Mucosa of stomach (tissue), 1 donor: Measurements from ENCODE around the gene NCK1.
"Not testable (repeated sequence)": the region's sequence is repeated elsewhere in the genome, so short reads cannot be mapped to it uniquely, and the experiment has no call there.

ENCODE experiments used
- H3K27me3 ChIP-seq: one replicate; pipeline ENCODE4 v1.7.0; 2013; ENCODE audit warnings: mild to moderate bottlenecking, low read length; ENCODE audit not compliant: control insufficient read depth, insufficient read depth
- H3K36me3 ChIP-seq: one replicate; pipeline ENCODE4 v1.7.0; 2013; ENCODE audit warnings: low read length; ENCODE audit not compliant: control insufficient read depth, insufficient read depth
- H3K4me1 ChIP-seq: one replicate; pipeline ENCODE4 v1.7.0; 2013; ENCODE audit warnings: mild to moderate bottlenecking, low read length; ENCODE audit not compliant: control insufficient read depth, insufficient read depth
- H3K4me3 ChIP-seq: one replicate; pipeline ENCODE4 v1.7.0; 2013; ENCODE audit warnings: low read length
- H3K9ac ChIP-seq: one replicate; pipeline ENCODE4 v1.7.0; 2013; ENCODE audit warnings: mild to moderate bottlenecking, low read length, moderate library complexity
- H3K9me3 ChIP-seq: one replicate; pipeline ENCODE4 v1.7.0; 2013; ENCODE audit warnings: mild to moderate bottlenecking, low read length, moderate library complexity; ENCODE audit not compliant: control insufficient read depth
- donor health status: Pancreatic carcinoma.

NCK1 gene

GRCh38 chr3:136984837-136985236 lies 122.8 kb downstream of the NCK1 start:
- H3K9ac ChIP-seq, result no peak overlapping the region
- no peaks in the 10 kb centered on the region for H3K9me3 ChIP-seq
- no peaks in the 10 kb centered on the region for H3K36me3 ChIP-seq
- no peak overlapping the region for H3K4me3 ChIP-seq
- no peaks in the 10 kb centered on the region for H3K27me3 ChIP-seq
- H3K4me1 ChIP-seq, result no peaks in the 10 kb centered on the region

GRCh38 chr3:136987398-136987980 lies 125.5 kb downstream of the NCK1 start:
- not testable (repeated sequence) for H3K9ac ChIP-seq, H3K27me3 ChIP-seq, H3K4me1 ChIP-seq, H3K36me3 ChIP-seq, H3K4me3 ChIP-seq, H3K9me3 ChIP-seq

- no peak overlapping the region for H3K4me3 ChIP-seq
- no peaks in the 10 kb centered on the region for H3K36me3 ChIP-seq
- no peaks in the 10 kb centered on the region for H3K9me3 ChIP-seq
- H3K4me1 ChIP-seq, result no peaks in the 10 kb centered on the region
- no peaks in the 10 kb centered on the region for H3K27me3 ChIP-seq
- no peak overlapping the region for H3K9ac ChIP-seq
Observed at GRCh38 chr3:136988651-136989050, 126.6 kb downstream of the NCK1 start.

- Histone ChIP-seq H3K4me1 (peaks cover 6% of the 10 kb centered on the region), H3K4me3 (no peak overlapping the region), H3K36me3 (no peaks in the 10 kb centered on the region), H3K9ac (no peak overlapping the region), H3K27me3 (no peaks in the 10 kb centered on the region), H3K9me3 (no peaks in the 10 kb centered on the region)
Observed at GRCh38 chr3:136989781-136990524, 127.9 kb downstream of the NCK1 start.

GRCh38 chr3:136990826-136991225 lies 128.8 kb downstream of the NCK1 start:
- H3K27me3 ChIP-seq, result no peaks in the 10 kb centered on the region
- peaks cover 15% of the 10 kb centered on the region for H3K4me1 ChIP-seq
- no peaks in the 10 kb centered on the region for H3K36me3 ChIP-seq
- H3K9ac ChIP-seq, result no peak overlapping the region
- no peaks in the 10 kb centered on the region for H3K9me3 ChIP-seq
- H3K4me3 ChIP-seq, result no peak overlapping the region

- no peak overlapping the region for H3K4me3 ChIP-seq
Observed at GRCh38 chr3:136992115-136992514, 130.1 kb downstream of the NCK1 start.

GRCh38 chr3:136994772-136995516 lies 132.9 kb downstream of the NCK1 start:
- Histone ChIP-seq H3K9me3 (no peaks in the 10 kb centered on the region), H3K4me1 (peaks cover 15% of the 10 kb centered on the region), H3K27me3 (no peaks in the 10 kb centered on the region), H3K9ac (no peak overlapping the region), H3K36me3 (no peaks in the 10 kb centered on the region), H3K4me3 (no peak overlapping the region)

More at GRCh38 chr3:136992115-136992514, 130.1 kb downstream of the NCK1 start:
- no peaks in the 10 kb centered on the region for H3K36me3 ChIP-seq
- no peaks in the 10 kb centered on the region for H3K9me3 ChIP-seq
- peaks cover 15% of the 10 kb centered on the region for H3K4me1 ChIP-seq
- H3K27me3 ChIP-seq, result no peaks in the 10 kb centered on the region
- no peak overlapping the region for H3K9ac ChIP-seq

- H3K4me1 ChIP-seq, result peaks cover 15% of the 10 kb centered on the region
- H3K9me3 ChIP-seq, result no peaks in the 10 kb centered on the region
- H3K9ac ChIP-seq, result no peak overlapping the region
- no peaks in the 10 kb centered on the region for H3K27me3 ChIP-seq
- H3K36me3 ChIP-seq, result no peaks in the 10 kb centered on the region
- H3K4me3 ChIP-seq, result no peak overlapping the region
Observed at GRCh38 chr3:136995652-136996051, 133.6 kb downstream of the NCK1 start.
